ENCODE data around the gene TRIM29. TPM values are rescaled to one million over a fixed set of nuclear protein-coding genes. Genes with fewer than 3 reads are reported as not detected.

TRIM29 gene
- total and polyA plus RNA-seq, 2 of the 4 experiments (the other 2 are of a cell fraction): not detected

DNA sequence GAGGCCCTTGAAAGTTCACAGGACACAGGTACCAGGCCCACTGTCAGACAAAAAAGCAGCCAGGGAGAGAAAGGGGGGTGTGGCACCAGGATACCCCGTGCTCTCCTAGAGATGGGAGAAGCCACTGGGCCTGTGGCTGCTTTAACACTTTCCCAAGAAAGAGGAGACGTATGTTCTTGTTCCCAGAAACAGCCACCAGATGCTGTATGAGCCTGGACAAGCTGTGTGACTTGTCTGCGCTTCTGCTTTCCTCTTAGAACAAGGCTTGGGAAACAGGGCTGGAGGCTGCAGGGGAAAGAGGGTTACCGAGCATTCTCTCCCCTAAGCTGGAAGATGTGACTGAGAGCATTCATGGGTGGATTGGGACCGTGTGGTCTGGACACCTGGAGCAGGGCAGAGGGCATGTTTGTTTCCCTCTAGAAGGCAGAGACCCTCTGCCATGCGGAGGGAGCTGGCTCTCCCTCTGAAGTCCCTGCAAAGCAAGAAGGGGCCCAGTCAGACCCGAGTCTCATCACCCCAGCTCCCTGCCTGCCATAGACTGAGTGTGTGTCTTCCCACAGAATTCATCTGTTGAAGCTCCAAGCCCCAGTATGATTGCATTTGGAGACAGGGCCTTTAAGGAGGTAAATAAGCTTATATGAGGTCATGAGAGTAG is 74.1 kb downstream of the TRIM29 start:
- Histone ChIP-seq H3K79me1 (ENCODE audit: low read depth in 1 of 2, low read length in 2 of 2) (no peaks in the 10 kb centered on the region), H3K36me3 (ENCODE audit: control insufficient read depth, insufficient read depth, low read length) (no peaks in the 10 kb centered on the region), H3K4me1 (ENCODE audit: control insufficient read depth, insufficient read depth, low read length) (no peaks in the 10 kb centered on the region), H2BK5ac (ENCODE audit: low read depth, low read length, poor library complexity, severe bottlenecking) (no peak overlapping the region), H4K5ac (ENCODE audit: low read depth, low read length) (no peak overlapping the region), H3K14ac (replicated peaks; ENCODE audit: low read depth, low read length) (no peak overlapping the region), H3K9me1 (ENCODE audit: insufficient read depth, low read length) (no peaks in the 10 kb centered on the region), H4K91ac (ENCODE audit: insufficient read depth, low read depth, low read length) (no peak overlapping the region), H3K56ac (ENCODE audit: extremely low read depth, insufficient read depth, low read length) (no peak overlapping the region), H2BK120ac (ENCODE audit: low read depth, low read length) (no peak overlapping the region), H3K23ac (ENCODE audit: low read depth, low read length) (no peak overlapping the region), H3K4me2 (ENCODE audit: low read depth, low read length) (no peak overlapping the region), H3K9me3 (ENCODE audit: control insufficient read depth, insufficient read depth, low read length) (no peaks in the 10 kb centered on the region), H2AFZ (replicated peaks; ENCODE audit: low read length, poor library complexity) (no peak overlapping the region), H3K9ac (ENCODE audit: low read depth, low read length) (no peak overlapping the region), H2AK9ac (replicated peaks; ENCODE audit: low read depth, low read length, poor library complexity) (no peak overlapping the region), H4K8ac (ENCODE audit: low read depth in 2 of 2, low read length in 2 of 2) (no peak overlapping the region), H3K27ac (ENCODE audit: insufficient read depth, low read length) (no peak overlapping the region), H3K18ac (ENCODE audit: low read depth, low read length) (no peak overlapping the region), H3K4me3 (ENCODE audit: insufficient read depth, low read depth, low read length) (no peak overlapping the region), H3K27me3 (ENCODE audit: control insufficient read depth, insufficient read depth, low read length) (peaks cover 27% of the 10 kb centered on the region), H2AK5ac (ENCODE audit: low read depth, low read length) (no peak overlapping the region), H2BK20ac (ENCODE audit: low read depth, low read length) (no peak overlapping the region), H2BK15ac (ENCODE audit: low read depth, low read length) (no peak overlapping the region), H4K20me1 (ENCODE audit: insufficient read depth, low read length) (no peaks in the 10 kb centered on the region), H3K4ac (ENCODE audit: low read depth, low read length) (no peak overlapping the region)
- no peak for TF ChIP-seq RFX5 (IDR thresholded peaks at IDR 0.05; ENCODE audit: low read depth, low read length)
- no peak for TF ChIP-seq FOS (IDR thresholded peaks at IDR 0.05; ENCODE audit: low read depth, low read length)
- no peak for TF ChIP-seq POLR2A (IDR thresholded peaks at IDR 0.05; ENCODE audit: low read depth, low read length)
- TF ChIP-seq NFE2L2 (IDR thresholded peaks at IDR 0.05; ENCODE audit: low read depth, low read length): no peak
- TF ChIP-seq MAFK (IDR thresholded peaks at IDR 0.05; ENCODE audit: low read depth, low read length): no peak
- TF ChIP-seq MXI1 (IDR thresholded peaks at IDR 0.05; ENCODE audit: borderline replicate concordance, low read depth, low read length): no peak
- no peak for TF ChIP-seq SMC3 (IDR thresholded peaks at IDR 0.05; ENCODE audit: low read depth, low read length)
- TF ChIP-seq CEBPB (IDR thresholded peaks at IDR 0.05; ENCODE audit: low read depth, low read length): no peak
- TF ChIP-seq RCOR1 (IDR thresholded peaks at IDR 0.05; ENCODE audit: insufficient replicate concordance, low read length): no peak
- TF ChIP-seq RAD21 (IDR thresholded peaks at IDR 0.05; ENCODE audit: low read length): no peak
- no TSS peak for BruUV-seq (replicated peaks)
- ATAC-seq (ENCODE audit: low read depth): no peak
- POLR2A ChIA-PET (ENCODE audit: unreplicated experiment): no interaction called here
- DNase-seq: no peak
- intact Hi-C loops (cut with micrococcal nuclease): no loop called here
- dilution Hi-C loops (cut with HindIII; ENCODE audit: low sequenced_read_pairs, unreplicated experiment): no loop called here
- in situ Hi-C loops (cut with MboI; ENCODE audit: low sequenced_read_pairs): no loop called here
- CTCF ChIA-PET: interaction anchor here (0.7 to 1.1 kb wide), 2 partner anchors 9 to 16 kb away, joined by 3 to 4 read pairs; no protein-coding TSS in a partner anchor
- WGBS, 2 experiments (ENCODE audit: extremely low coverage in 2 of 2, insufficient read length in 1 of 2): 27% methylated on average over 3 of the region's 7 CpGs; no CpG with 5 or more reads in 1 of the 2 experiments

Data from IMR-90 (cell line).